ENCODE data around the gene LDLRAD1. TPM values are rescaled to one million over a fixed set of nuclear protein-coding genes. Genes with fewer than 3 reads are reported as not detected.
"Not testable (repeated sequence)": the region's sequence is repeated elsewhere in the genome, so short reads cannot be mapped to it uniquely, and the experiment has no call there.

The LDLRAD1 gene
- total RNA-seq, 1 donor from 2014 or later, result not detected

GRCh38 chr1:53992085-53992874 is 25.7 kb downstream of the LDLRAD1 start:
- DNase-seq (ENCODE audit: low read depth), result no peak

- DNase-seq (ENCODE audit: low read depth), result peak; percentile 22
Observed at GRCh38 chr1:53987880-53988279, 30.1 kb downstream of the LDLRAD1 start.

- no peak for DNase-seq (ENCODE audit: low read depth)
Observed at GRCh38 chr1:53986458-53986857, 31.5 kb downstream of the LDLRAD1 start.

- no peak for DNase-seq (ENCODE audit: low read depth)
Observed at GRCh38 chr1:53984726-53985125, 33.3 kb downstream of the LDLRAD1 start.

GRCh38 chr1:53982763-53983104 is 35.3 kb downstream of the LDLRAD1 start:
- DNase-seq (ENCODE audit: low read depth), result peak; percentile 91

- peak; percentile 75 for DNase-seq (ENCODE audit: low read depth)
Observed at GRCh38 chr1:53982034-53982762, 35.8 kb downstream of the LDLRAD1 start.

- DNase-seq (ENCODE audit: low read depth), result peak; percentile 93
Observed at GRCh38 chr1:53981220-53981619, 36.8 kb downstream of the LDLRAD1 start.

- no peak for DNase-seq (ENCODE audit: low read depth)
Observed at GRCh38 chr1:53979712-53980450, 38.1 kb downstream of the LDLRAD1 start.

- DNase-seq (ENCODE audit: low read depth), result no peak
Observed at GRCh38 chr1:53975861-53976260, 42.1 kb downstream of the LDLRAD1 start.

GRCh38 chr1:53971718-53972117 is 46.3 kb downstream of the LDLRAD1 start:
- DNase-seq (ENCODE audit: low read depth), result no peak

GRCh38 chr1:53969323-53969722 is 48.7 kb downstream of the LDLRAD1 start:
- DNase-seq (ENCODE audit: low read depth), result not testable (repeated sequence)

GRCh38 chr1:53968125-53968513 is 49.9 kb downstream of the LDLRAD1 start:
- DNase-seq (ENCODE audit: low read depth), result peak; percentile 61

GRCh38 chr1:53967409-53968124 is 50.4 kb downstream of the LDLRAD1 start:
- no peak for DNase-seq (ENCODE audit: low read depth)

- no peak for DNase-seq (ENCODE audit: low read depth)
Observed at GRCh38 chr1:53966794-53967193, 51.2 kb downstream of the LDLRAD1 start.

- no peak for DNase-seq (ENCODE audit: low read depth)
Observed at GRCh38 chr1:53964109-53964508, 53.9 kb downstream of the LDLRAD1 start.

- DNase-seq (ENCODE audit: low read depth), result no peak
Observed at GRCh38 chr1:53963460-53963859, 54.5 kb downstream of the LDLRAD1 start.

- no peak for DNase-seq (ENCODE audit: low read depth)
Observed at GRCh38 chr1:53962395-53962794, 55.6 kb downstream of the LDLRAD1 start.

GRCh38 chr1:53959664-53960250 is 58.2 kb downstream of the LDLRAD1 start:
- DNase-seq (ENCODE audit: low read depth), result peak; percentile 39

Measured in renal cortical epithelial cell (primary cell).